Hematopoietic multipotent progenitor cell (in vitro differentiated cells): ENCODE measurements around the gene RPH3AL. TPM values are rescaled to one million over a fixed set of nuclear protein-coding genes. Genes with fewer than 3 reads are reported as not detected.
A peak's percentile ranks its signal among the peaks of the same experiment; 100 is the strongest.
"Not testable (repeated sequence)": the region's sequence is repeated elsewhere in the genome, so short reads cannot be mapped to it uniquely, and the experiment has no call there.

Source experiments
- DNase-seq, 3 donors: peaks; one replicate each; pipeline ENCODE4 v3.0.0-alpha.2; 2011 to 2015; ENCODE audit warnings: low read depth in 2 of 3, low spot score in 2 of 3
- total RNA-seq: library from RNA; depleted of rRNA; stranded (reverse); fragments of >200 nt; gene quantifications from one replicate; pipeline ENCODE4 v1.2.3, GENCODE V29; 2012

Gene RPH3AL
- total RNA-seq, 1 donor = 14.3 TPM

DNA sequence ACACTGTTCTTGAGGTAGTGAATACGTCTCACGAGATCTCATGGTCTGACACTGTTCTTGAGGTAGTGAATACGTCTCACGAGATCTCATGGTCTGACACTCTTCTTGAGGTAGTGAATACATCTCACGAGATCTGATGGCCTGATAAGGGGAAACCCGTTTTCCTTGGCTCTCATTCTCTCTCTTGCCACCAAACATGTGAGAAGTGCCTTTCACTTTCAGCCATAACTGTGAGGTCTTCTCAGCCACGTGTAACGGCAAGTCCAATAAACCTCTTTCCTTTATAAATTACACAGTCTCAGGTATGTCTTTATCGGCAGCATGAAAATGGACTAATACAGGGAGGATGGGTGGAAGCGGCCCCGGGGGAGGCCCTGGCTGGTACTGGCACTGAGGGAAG lies 184.0 kb downstream of the RPH3AL start:
- not testable (repeated sequence) for DNase-seq

DNA sequence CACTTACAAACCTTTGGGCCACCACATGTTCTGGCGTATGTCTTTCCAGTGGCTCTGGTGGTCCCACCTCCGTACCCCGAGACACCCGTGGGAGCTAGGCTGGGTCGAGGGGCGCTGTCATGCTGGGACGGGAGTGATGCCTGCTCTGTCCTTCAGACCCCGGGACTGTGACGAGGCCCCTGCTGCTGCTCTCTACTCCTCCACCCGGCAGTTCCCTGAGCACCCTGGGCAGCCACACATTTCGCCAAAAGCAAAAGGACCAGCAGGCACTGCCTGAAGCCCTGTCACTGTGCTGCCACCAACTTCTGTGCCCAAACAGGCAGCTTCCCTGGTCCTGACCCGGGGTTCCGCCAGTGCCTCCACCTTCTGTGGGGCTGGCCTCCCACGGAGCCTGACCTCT lies 186.7 kb downstream of the RPH3AL start:
- DNase-seq = no peak

DNA sequence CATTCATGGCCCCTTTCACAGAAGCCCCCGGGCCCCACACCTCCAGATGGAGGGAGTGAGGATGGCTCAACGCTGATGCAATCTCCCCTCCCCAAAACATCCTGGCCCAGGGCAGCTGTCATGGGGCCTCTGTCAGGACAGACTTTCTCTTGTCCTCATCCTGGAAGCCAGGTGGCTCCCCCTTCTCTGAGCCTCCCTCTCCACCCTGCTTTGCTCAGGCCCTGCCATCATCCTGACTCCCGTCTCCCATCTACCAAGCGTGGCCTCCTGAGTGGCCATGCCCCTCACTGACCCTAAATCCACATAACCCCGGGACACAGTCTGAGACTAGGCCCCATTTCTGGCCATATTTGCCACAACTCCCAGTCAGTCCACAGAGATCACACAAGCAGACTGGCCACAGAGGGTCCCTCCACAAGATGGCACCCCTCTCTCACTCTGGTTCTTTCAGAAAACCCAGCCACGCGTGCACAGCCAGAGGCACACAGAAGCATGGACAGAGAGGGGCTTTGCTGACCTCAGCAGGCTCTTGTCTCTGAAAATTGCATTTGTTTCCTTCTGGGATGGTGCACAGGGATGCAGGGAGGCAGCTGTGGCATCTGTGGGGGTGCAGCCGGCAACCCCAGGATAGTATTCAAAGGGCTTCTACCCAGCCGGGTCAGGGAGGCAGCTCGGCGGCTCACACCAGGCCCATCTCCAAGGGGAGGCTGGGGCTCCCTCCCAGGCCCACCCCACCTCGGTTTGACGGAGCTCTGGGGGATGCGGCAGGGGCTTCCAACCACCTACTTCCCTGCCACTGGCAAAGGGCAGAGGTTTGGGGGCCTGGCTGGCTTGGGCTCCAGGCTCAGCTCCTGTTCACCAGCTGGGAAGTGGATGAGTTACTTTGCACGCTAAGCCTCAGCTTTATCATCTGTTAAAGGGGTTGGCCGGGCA lies 188.0 kb downstream of the RPH3AL start:
- DNase-seq = peak in 2 of 3 donors; percentile 56 to 81

DNA sequence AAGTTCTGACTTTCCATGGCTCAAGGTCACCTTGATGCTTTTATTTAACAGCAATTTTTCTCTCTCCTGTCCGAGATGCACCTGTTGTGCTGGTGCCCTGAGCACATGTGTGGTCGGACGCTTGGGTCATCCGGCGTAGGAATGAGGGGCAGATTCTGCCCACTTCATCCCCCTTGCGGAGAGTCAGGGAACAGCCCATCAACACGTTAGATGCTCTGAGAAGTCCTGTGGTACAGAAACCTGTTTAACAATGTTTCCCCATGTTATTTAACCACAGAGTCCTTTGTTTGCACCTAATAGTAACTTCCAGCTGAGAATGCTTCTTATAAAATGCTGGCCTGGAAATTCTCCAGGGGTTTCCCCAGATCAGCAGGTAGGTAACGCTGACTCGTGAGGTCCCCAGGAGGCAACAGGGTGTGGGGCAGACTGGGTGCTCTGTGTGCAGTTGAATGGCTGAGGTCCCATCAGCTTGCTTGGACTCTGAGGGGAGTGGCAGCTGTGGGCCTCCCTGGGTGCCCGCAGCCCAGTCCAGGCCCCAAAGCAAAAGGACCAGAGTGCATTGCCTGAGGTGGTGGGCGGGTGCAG lies 189.0 kb downstream of the RPH3AL start:
- no peak for DNase-seq

DNA sequence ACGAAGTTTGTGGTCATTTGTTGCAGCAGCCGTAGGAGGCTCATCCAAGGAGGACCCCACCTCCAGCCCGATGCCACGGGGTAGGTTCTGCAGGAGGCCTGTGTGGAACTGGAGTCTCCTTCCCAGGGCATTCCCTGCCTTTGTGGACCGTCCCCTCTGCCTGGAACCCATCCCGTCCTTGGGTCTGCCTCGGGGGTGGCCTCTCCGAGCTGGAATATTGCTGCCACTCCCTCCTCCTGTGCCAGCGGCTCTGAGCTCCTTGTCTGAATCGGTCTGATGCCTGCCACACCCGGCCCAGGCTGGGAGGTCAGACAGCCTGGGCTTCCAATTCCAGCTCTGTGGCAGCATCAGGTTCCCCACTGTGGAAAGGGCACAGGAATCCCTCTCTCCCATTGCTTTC lies 189.9 kb downstream of the RPH3AL start:
- DNase-seq = no peak

Other genes with a start within 250 kb of the RPH3AL start
- gene SCGB1C2, start 215.2 kb downstream of the RPH3AL start, total RNA-seq = not detected
- gene DOC2B, start 171.2 kb downstream of the RPH3AL start, total RNA-seq = 1.1 TPM
- gene RFLNB, start 93.1 kb upstream of the RPH3AL start, total RNA-seq = 57.1 TPM